Measurements from ENCODE around the gene ETV7.

ETV7 gene

GRCh38 chr6:36337814-36338213, 49.7 kb downstream of the ETV7 start:
- no peak for DNase-seq

DNA sequence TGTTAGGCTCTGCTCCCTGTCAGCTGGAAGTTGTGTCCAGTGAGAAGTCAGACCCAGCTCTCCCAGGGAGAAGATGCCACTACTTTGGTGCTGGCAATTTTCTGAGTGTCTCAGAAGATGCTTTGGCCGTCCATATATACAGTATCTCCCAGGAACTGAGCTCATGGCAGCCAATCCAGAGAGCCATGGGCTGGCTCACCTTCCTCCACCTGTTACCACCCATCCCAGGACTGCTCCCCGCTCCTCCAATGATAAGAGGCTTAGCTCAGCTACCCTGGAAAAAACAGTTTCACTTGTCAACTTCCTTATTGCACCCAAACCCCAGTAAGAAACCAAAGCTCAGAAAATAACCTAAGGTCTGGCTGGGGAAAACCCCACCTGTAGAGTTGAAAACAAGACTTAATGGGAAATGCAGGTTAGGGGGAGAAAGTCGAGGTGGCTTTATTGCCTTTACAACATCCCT, 50.7 kb downstream of the ETV7 start, which contains the start of gene BNIP5:
Gene BNIP5, minus strand, starts transcription at position 110 of the 463 bp plus-strand sequence. CDS start 6,198 bp downstream, outside the sequence.
- DNase-seq: peak; percentile 26

- no peak for DNase-seq
Measured at GRCh38 chr6:36336208-36336710, 51.2 kb downstream of the ETV7 start.

DNA sequence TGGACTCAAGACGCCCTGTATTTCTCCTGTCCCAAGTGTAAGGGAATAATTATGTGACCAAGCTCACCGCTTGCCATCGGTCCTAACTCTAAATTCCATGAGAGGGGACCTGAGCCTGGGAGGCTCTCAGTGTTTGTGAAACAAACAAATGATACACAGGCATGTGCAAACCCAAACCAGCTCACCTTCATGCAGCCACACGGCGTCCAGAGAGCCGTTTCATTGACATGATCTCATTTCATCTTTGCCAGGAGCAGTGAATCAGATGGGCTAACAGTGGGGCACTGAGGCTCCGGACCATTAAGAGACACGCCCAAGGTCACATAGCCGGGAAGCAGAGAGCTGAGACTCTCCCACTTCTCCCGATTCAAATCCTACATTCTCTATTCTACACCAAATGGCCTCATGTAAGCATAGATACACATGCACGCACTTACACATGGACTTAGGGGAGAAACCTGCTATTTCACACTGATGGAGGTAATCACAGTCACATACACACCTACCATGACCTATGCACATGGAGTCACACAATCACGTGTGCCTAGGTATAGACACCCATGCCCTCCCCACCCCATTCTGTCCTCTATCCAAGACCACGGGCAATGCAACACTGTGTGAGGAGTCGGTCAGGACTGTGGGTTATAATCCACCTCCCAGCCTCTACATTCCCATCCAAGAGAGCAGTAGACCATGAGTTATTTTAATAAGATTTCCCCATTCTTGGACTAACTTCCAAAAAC, 51.8 kb downstream of the ETV7 start:
- DNase-seq: no peak

DNA sequence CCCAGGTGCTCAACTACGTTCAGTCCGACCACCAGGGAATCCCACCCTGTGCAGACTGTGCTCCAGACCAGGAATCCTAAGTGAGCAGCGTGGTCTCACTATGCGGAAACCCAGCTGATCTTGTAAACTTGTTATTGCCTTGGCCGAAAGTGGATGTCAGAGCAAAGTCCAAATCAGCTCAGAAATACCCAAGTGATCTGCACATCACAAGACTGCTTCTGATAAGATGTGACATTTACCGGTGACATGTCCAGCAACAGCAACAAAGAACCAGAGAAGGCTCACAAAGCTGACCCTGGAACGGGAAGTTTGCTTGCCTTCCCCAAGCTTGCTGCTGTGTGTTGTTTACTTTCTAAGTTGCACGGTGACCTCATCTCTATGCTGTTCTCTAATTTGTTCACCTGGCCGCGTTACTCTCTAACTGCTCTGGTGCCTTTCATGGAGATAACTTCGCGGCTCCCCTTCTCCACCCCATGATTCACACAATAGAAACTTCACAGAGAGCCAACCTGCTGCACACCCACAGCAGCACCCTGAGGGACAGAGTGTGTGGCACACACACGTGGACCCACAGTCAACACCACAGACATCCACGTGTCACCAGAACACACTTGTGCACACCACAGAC, 52.5 kb downstream of the ETV7 start:
- DNase-seq: no peak

GRCh38 chr6:36333931-36334725, 53.3 kb downstream of the ETV7 start:
- no peak for DNase-seq

DNA sequence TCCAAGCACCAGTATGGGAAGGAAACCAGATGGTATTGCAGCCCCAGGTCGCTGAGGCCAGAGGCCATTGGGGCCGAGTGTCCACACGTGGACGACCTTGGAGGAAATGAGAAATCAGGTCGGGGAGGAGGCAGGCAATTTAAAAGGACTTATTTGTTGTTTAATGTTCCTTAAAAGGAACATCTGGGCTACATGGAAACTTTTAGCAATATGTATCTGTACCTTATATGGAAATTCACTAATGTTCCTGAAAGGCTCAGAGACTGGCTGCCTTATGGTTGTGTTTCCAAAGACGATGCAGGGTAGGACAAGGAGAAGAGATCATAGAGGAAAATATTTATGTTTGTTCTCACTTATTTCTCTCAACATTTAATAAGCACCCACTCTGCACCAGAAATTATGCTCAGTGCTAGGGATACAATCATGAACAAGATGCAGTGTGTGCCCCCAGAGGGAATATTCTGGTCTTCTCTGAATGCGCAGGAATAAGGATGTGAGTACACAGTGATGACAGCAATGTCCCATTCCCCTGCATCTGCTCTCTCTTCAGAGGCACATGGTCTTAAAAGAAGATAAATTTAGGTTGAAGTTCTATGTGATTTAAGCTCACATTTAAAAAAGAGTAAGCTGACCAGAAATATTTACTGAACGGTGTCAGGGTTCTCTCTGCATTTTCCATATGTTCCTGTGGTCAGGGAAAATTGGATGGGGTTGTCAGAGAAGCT, 54.1 kb downstream of the ETV7 start:
- DNase-seq: no peak

DNA sequence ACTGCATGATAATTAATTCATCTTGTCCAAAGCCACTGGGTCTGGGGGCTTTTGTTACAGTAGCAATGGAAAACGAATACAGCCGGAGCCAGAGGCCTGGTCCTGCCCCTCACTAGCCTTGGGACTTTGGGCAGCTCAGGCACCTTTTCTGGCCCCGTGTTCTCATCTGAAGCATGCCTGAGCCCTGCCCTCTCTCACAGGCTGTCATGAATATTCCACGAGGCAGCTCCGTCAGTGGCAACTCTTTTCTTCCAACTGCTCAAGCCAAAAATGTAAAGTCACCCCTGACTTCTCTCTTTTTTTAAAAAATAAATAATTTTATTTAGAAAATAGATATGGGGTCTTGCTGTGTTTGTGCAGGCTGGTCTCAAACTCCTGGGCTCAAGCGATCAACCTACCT, 56.1 kb downstream of the ETV7 start:
- no peak for DNase-seq

GRCh38 chr6:36330366-36330765, 57.1 kb downstream of the ETV7 start:
- no peak for DNase-seq

GRCh38 chr6:36329798-36330291, 57.6 kb downstream of the ETV7 start:
- no peak for DNase-seq

- no peak for DNase-seq
Measured at GRCh38 chr6:36328600-36328999, 58.9 kb downstream of the ETV7 start.

DNA sequence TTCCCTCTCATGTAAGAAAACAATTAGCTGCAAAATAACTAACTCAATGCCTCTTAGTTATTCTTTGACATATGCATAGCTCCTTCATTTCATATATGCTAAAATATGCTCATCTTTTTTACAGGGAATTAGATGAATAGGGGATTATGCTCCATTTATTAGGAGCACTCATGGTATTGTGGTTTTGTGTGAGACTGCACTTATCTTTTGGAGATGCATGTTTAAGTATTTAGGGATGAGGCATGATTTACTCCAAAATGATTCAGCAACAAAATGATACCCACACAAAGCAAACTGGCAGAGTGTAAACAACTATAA, 59.6 kb downstream of the ETV7 start:
- DNase-seq: no peak

- no peak for DNase-seq
Measured at GRCh38 chr6:36327226-36327918, 60.1 kb downstream of the ETV7 start.

- DNase-seq: no peak
Measured at GRCh38 chr6:36326356-36326995, 61.0 kb downstream of the ETV7 start.

DNA sequence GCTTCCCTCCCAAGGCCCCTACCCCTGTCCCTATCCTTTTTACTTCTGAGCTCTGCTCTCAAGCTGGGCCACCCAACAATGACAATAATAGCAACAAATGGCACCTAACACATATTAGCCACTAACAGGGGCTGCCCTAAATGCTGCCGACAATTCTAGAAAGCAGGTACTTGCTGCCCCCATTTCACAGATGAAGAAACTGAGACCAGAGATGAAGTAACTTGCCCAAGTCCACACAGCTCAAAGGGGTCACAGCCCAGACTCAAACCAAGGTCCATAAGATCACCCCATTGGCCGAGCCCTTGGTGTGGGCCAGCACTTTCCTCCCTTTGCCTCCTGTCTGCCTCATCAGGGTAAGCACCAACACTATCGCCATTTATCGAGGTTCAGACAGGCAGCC, 62.8 kb downstream of the ETV7 start:
- no peak for DNase-seq

- DNase-seq: no peak
Measured at GRCh38 chr6:36324191-36324590, 63.3 kb downstream of the ETV7 start.

- no peak for DNase-seq
Measured at GRCh38 chr6:36323062-36323461, 64.4 kb downstream of the ETV7 start.

- DNase-seq: no peak
Measured at GRCh38 chr6:36322591-36322990, 64.9 kb downstream of the ETV7 start.

GRCh38 chr6:36320475-36320874, 67.0 kb downstream of the ETV7 start:
- no peak for DNase-seq

DNA sequence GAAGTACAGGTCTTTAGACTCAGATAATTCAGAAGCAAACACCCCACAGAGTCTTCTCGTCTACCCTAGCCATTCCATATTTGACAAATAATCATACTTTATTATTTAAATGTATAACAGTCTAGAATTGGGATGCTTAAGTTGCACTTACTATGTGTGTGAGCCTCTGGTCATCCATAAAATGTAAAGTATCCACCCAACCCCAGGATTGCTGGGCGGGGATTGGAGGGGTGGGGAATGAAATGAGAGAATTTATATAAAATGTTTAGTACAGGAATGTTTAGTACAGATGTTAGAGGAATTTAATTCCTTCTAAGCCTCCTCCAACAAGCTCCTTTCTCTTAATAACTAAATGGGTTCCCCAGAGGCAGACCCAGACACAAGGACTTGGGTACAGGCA, 67.6 kb downstream of the ETV7 start:
- no peak for DNase-seq

GRCh38 chr6:36319436-36319762, 68.1 kb downstream of the ETV7 start:
- no peak for DNase-seq

All from CD4-positive, alpha-beta T cell treated with Interleukin-10 for 1 hour (primary cell).